Gastroesophageal sphincter (tissue), 4 donors: Measurements from ENCODE around the gene CD46. TPM values are rescaled to one million over a fixed set of nuclear protein-coding genes. Genes with fewer than 3 reads are reported as not detected.

ENCODE experiments used
- ATAC-seq: fragments of 150-250 bp; one replicate; pipeline ENCODE4 v1.9.1; 2016; ENCODE audit warnings: mild to moderate bottlenecking, moderate library complexity
- H3K27ac ChIP-seq, 4 donors: fragments of 200-600 bp; sonication (generic) in 3 of 4; 1 replicate in 3 of 4; 2 replicates in 1 of 4; pipeline ENCODE4 v1.5.1; 2016 to 2019
- H3K27me3 ChIP-seq: fragments of 200-600 bp; sonication (generic); one replicate; pipeline ENCODE4 v1.5.1; 2019
- H3K36me3 ChIP-seq, 2 donors: fragments of 200-600 bp; sonication (generic); one replicate each; pipeline ENCODE4 v1.5.1; 2019; ENCODE audit warnings: control low read depth in 1 of 2
- H3K4me1 ChIP-seq, 3 donors: fragments of 200-600 bp; sonication (generic); 1 replicate in 2 of 3; 2 replicates in 1 of 3; pipeline ENCODE4 v1.5.1; 2016 to 2019; ENCODE audit warnings: control low read depth in 2 of 3
- H3K4me3 ChIP-seq, 2 donors: fragments of 200-600 bp; sonication (generic); one replicate each; pipeline ENCODE4 v1.5.1; 2019; ENCODE audit warnings: mild to moderate bottlenecking in 1 of 2, moderate library complexity in 1 of 2
- H3K9me3 ChIP-seq, 3 donors: fragments of 200-600 bp; sonication (generic); one replicate each; pipeline ENCODE4 v1.5.1; 2017 to 2019; ENCODE audit warnings: control low read depth in 2 of 3
- EP300 ChIP-seq: sonication (generic); formaldehyde crosslinking; IDR thresholded peaks from one replicate; pipeline ENCODE4 v1.6.1; 2017; ENCODE audit warnings: antibody characterized with exemption, mild to moderate bottlenecking
- POLR2A ChIP-seq, 2 donors: fragments of 450-650 bp; IDR thresholded peaks; one replicate each; pipeline ENCODE4 v1.6.1; 2017; ENCODE audit warnings: antibody characterized with exemption in 2 of 2, mild to moderate bottlenecking in 2 of 2, moderate library complexity in 1 of 2
- POLR2AphosphoS5 ChIP-seq: sonication (generic); formaldehyde crosslinking; IDR thresholded peaks from one replicate; pipeline ENCODE4 v1.6.1; 2017; ENCODE audit warnings: antibody characterized with exemption
- WGBS, 2 donors: methylation state at CpG; one replicate each; pipeline ENCODE4 v1.1.5; 2018; ENCODE audit warnings: low coverage in 1 of 2; 5-methylcytosine and 5-hydroxymethylcytosine counted together
- total RNA-seq, 4 donors: library from RNA; depleted of rRNA; stranded (reverse); fragments of >200 nt; gene quantifications; one replicate each; pipeline ENCODE4 v1.1.0, GENCODE V29; 2016
- TF ChIP-seq, protein P1 (sequence below), 4 experiments: fragments of 200-600 bp in 2 of 4; fragments of 450-650 bp in 2 of 4; sonication (generic) in 1 of 4; IDR thresholded peaks; one replicate each; pipeline ENCODE4 v1.5.1; 2017 to 2019; ENCODE audit warnings: antibody characterized with exemption in 4 of 4, mild to moderate bottlenecking in 2 of 4, moderate library complexity in 2 of 4

Gene CD46
- total RNA-seq, 4 donors from 2014 or later: 69.1 to 117 (median 98.6) TPM

DNA sequence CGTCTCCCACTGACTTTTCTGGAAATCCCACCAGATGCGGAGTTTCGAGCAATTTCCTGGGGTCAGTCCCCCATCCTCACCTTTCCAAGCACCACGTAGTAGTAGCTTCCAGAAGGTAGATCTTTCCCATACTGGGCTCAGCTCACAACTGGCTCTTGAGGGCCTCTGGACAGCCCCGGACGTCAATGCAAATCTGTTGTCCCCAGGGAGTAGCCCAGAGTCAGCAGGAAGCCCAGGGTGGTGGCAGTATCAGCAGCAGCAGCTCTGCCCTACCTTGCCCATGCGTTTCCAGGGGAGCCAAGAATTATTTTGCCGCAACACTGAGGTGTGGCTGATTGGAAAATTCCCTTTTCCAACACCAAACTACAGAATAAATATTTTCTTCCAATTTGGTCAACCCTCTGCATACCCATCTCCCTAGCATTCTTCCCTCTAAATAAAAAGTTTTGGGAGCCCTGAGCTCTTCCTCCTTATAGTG, 70.3 kb downstream of the CD46 start:
- Histone ChIP-seq H3K27me3 (no peaks in the 10 kb centered on the region), H3K4me3 (peak overlapping the region; percentile 80 to 92), H3K36me3 (peaks cover 0 to 46% of the 10 kb centered on the region in 2 donors), H3K9me3 (no peaks in the 10 kb centered on the region), H3K27ac (peak overlapping the region; percentile 97 to 100 (median 98)), H3K4me1 (peaks cover 25 to 81% (median 51%) of the 10 kb centered on the region in 3 donors)
- TF ChIP-seq EP300 (no peak), POLR2A (IDR thresholded peaks at IDR 0.05) (no peak), POLR2AphosphoS5 (no peak)
- TF ChIP-seq, protein P1, sequence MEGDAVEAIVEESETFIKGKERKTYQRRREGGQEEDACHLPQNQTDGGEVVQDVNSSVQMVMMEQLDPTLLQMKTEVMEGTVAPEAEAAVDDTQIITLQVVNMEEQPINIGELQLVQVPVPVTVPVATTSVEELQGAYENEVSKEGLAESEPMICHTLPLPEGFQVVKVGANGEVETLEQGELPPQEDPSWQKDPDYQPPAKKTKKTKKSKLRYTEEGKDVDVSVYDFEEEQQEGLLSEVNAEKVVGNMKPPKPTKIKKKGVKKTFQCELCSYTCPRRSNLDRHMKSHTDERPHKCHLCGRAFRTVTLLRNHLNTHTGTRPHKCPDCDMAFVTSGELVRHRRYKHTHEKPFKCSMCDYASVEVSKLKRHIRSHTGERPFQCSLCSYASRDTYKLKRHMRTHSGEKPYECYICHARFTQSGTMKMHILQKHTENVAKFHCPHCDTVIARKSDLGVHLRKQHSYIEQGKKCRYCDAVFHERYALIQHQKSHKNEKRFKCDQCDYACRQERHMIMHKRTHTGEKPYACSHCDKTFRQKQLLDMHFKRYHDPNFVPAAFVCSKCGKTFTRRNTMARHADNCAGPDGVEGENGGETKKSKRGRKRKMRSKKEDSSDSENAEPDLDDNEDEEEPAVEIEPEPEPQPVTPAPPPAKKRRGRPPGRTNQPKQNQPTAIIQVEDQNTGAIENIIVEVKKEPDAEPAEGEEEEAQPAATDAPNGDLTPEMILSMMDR (IDR thresholded peaks at IDR 0.05): no peak
- ATAC-seq: no peak
- WGBS, 2 donors: 35 to 69% methylated on average over 3 to 8 of the region's 8 CpGs

DNA sequence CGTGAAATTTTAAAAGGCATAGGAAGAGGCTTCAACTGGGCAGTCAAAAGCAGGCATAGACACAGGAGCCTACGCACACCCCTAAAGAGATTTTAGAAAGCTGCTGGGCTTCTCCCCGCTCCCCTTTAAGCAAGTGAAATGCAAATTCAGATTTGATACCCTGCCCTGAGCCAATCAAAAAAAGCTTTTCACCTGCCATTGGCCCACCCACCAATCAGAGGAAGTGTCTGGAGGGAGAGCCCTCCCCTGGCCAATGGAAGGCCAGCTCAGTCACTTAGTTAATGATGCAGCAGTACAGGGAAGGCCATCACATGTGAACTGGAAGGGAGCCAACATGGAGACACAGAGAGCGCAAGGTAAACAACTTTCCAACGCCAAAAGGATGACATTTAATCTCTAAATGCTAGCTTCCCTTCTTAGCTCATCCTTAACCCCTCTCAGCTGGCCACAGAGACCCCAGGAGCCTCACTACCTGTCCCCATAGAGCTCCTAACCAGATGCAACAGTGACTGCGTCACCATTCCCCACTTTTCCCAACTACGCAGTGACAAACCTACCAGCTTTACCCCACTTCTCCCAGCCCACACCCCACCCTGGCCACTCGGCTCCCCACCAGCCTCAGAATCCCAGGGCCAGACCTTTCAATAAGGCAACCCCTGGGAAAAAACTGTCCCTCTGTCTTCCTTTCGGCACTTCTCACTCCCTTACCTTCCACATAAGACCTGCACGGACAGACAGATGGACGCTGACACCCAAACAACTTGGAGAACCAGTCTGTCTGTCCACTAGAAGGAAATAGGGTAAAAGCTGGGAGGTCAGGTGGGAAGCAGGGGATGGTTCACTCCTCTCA, 71.0 kb downstream of the CD46 start:
- Histone ChIP-seq H3K27me3 (no peaks in the 10 kb centered on the region), H3K4me3 (peak overlapping the region; percentile 80 to 92), H3K36me3 (peaks cover 0 to 40% of the 10 kb centered on the region in 2 donors), H3K9me3 (no peaks in the 10 kb centered on the region), H3K27ac (peak overlapping the region; percentile 97 to 100 (median 98)), H3K4me1 (peaks cover 24 to 81% (median 51%) of the 10 kb centered on the region in 3 donors)
- no peak for TF ChIP-seq EP300
- peak; percentile 93 for TF ChIP-seq POLR2AphosphoS5
- TF ChIP-seq POLR2A (IDR thresholded peaks at IDR 0.05): peak; percentile 26 to 48
- TF ChIP-seq, protein P1 (IDR thresholded peaks at IDR 0.05): no peak
- ATAC-seq: peak; percentile 83
- 23 to 38% methylated on average over 3 to 9 of the region's 11 CpGs for WGBS, 2 donors

DNA sequence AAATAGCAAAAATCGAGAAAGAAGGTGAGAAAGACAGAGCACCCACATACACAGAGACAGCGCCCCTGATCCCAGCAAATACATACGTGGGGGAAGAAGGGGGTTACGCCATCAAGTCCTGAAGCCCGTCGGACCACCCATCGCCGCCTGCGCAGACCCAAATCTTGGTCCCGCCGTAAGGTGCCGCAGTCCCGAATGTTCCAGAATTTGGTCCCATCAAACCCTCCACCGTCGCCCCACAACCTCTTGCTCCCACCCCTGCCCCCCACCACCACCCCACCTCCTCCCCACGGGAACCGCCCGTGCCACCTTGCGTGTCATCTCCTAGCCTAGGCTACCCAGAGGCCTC, 71.7 kb downstream of the CD46 start:
- H3K4me1 ChIP-seq: peaks cover 23 to 81% (median 54%) of the 10 kb centered on the region in 3 donors
- H3K9me3 ChIP-seq: no peaks in the 10 kb centered on the region
- WGBS, 2 donors: 5 to 9% methylated on average over 3 to 7 of the region's 19 CpGs
- peaks cover 0 to 34% of the 10 kb centered on the region in 2 donors for H3K36me3 ChIP-seq
- no peak for ATAC-seq
- no peaks in the 10 kb centered on the region for H3K27me3 ChIP-seq
- TF ChIP-seq POLR2AphosphoS5: no peak
- no peak for TF ChIP-seq EP300
- TF ChIP-seq, protein P1 (IDR thresholded peaks at IDR 0.05): no peak
- TF ChIP-seq POLR2A (IDR thresholded peaks at IDR 0.05): no peak
- peak overlapping the region; percentile 80 to 92 for H3K4me3 ChIP-seq
- H3K27ac ChIP-seq: peak overlapping the region; percentile 97 to 100 (median 98)

DNA sequence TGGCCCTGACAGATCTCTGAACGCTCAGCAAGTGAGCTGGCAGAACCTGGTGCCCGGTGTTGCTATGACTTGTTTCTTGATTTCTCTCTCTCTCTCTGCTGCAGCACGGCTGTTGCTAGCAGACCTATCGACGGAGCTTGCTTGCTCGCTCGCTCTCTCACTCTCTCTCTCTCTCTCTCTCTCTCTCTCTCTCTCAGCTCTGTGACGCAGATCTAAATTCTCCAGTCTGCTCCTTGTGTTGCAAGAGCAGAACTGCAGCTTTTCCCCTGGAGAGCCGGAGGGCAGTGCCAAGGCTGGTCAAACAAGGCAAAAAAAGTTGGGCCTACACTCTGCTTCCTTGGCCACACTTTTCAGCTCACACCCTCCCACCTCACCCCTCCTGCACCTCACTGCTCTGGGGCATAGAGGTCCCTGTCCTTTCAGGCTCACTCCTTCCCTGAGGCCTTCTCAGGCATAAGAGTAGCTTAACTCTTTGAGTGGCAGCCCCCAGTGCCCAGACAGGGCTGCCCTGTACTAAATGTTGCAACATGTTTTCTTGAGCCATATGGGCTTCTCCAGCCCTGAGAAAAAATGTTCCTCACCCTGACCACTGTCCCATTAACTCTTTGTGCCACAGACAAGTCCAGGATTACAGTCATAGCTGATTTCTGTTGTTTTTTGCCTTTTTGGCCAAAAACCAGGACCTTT, 72.2 kb downstream of the CD46 start:
- TF ChIP-seq EP300 (no peak), POLR2A (IDR thresholded peaks at IDR 0.05) (peak; percentile 95 to 97), POLR2AphosphoS5 (peak; percentile 99)
- TF ChIP-seq, protein P1 (IDR thresholded peaks at IDR 0.05): peak; percentile 40 to 97 (median 77)
- 3 to 9% methylated on average over 6 to 7 of the region's 9 CpGs for whole genome bisulfite sequencing, 2 donors
- peak overlapping the region; percentile 97 to 100 (median 98) for H3K27ac ChIP-seq
- H3K4me3 ChIP-seq: peak overlapping the region; percentile 80 to 92
- peaks cover 0 to 29% of the 10 kb centered on the region in 2 donors for H3K36me3 ChIP-seq
- H3K9me3 ChIP-seq: no peaks in the 10 kb centered on the region
- no peaks in the 10 kb centered on the region for H3K27me3 ChIP-seq
- ATAC-seq: peak; percentile 76
- peaks cover 23 to 81% (median 55%) of the 10 kb centered on the region in 3 donors for H3K4me1 ChIP-seq
